HCT116 (cell line): Measurements from ENCODE around the gene LSM14A. TPM values are rescaled to one million over a fixed set of nuclear protein-coding genes. Genes with fewer than 3 reads are reported as not detected.

Source experiments
- ATAC-seq: fragments of 200-7000 bp; cut with Tn5 transposase; 2 replicates; pipeline ENCODE4 v1.9.1; 2020; ENCODE audit warnings: mild to moderate bottlenecking, moderate library complexity
- BruUV-seq: library from RNA; stranded (reverse); fragments of 400-500 nt; replicated peaks from 2 replicates; lab custom pipeline; 2021; lab: Mats Ljungman, UMichigan
- CTCF ChIA-PET: fragments of 300-600 bp; sonication (Branson Sonifier 250); formaldehyde crosslinking; loops from one replicate; lab custom pipeline; 2021; ENCODE audit warnings: antibody characterized with exemption; lab: Charles Lee
- POLR2A ChIA-PET: fragments of 300-600, 350-600 bp; sonication (Branson Sonifier 250); formaldehyde crosslinking; loops from one replicate; lab custom pipeline; 2021; ENCODE audit warnings: antibody characterized with exemption; lab: Charles Lee
- RAD21 ChIA-PET, 2 experiments: fragments of 300-600 bp; sonication (Branson Sonifier 250); formaldehyde crosslinking; loops; one replicate each; lab custom pipeline; 2023; ENCODE audit warnings: low total read pairs in 2 of 2; ENCODE audit not compliant: uncharacterized antibody in 2 of 2, unreplicated experiment in 2 of 2, low non-redundant PET in 1 of 2; lab: Charles Lee
- DNase-seq: peaks from one replicate; pipeline ENCODE4 v3.0.0-alpha.2; 2010; ENCODE audit warnings: low read depth, low spot score
- H2AFZ ChIP-seq: fragments of 200-600 bp; shearing (Covaris generic), sonication (generic); 2 replicates; pipeline ENCODE4 v1.6.1; 2017; ENCODE audit warnings: low read depth, mixed run types, mixed read lengths, antibody characterized with exemption, low read length; ENCODE audit not compliant: poor library complexity, severe bottlenecking
- H3K27ac ChIP-seq: 2 replicates; pipeline ENCODE4 v1.5.1; 2012; ENCODE audit warnings: low read depth, low read length
- H3K27me3 ChIP-seq: fragments of 200-600 bp; sonication (generic); 2 replicates; pipeline ENCODE4 v1.6.1; 2016; ENCODE audit warnings: mixed run types, low read length, mixed read lengths; ENCODE audit not compliant: insufficient read depth
- H3K36me3 ChIP-seq, 2 experiments: fragments of 200-500 bp in 1 of 2; fragments of 200-600 bp in 1 of 2; sonication (Bioruptor generic) in 1 of 2; sonication (generic) in 1 of 2; 2 replicates each; pipeline versions ENCODE4 v1.5.1 to v1.6.1; 2014 to 2016; ENCODE audit warnings: low read length in 2 of 2, inconsistent platforms in 1 of 2, mixed read lengths in 1 of 2, mixed run types in 1 of 2; ENCODE audit not compliant: insufficient read depth in 2 of 2, control insufficient read depth in 1 of 2
- H3K4me1 ChIP-seq, 2 experiments: fragments of 200-600 bp in 1 of 2; sonication (generic) in 1 of 2; 2 replicates each; pipeline versions ENCODE4 v1.5.1 to v1.6.1; 2012 to 2017; ENCODE audit warnings: low read length in 2 of 2, inconsistent platforms in 1 of 2, mild to moderate bottlenecking in 1 of 2, mixed read lengths in 1 of 2, mixed run types in 1 of 2, moderate library complexity in 1 of 2; ENCODE audit not compliant: insufficient read depth in 2 of 2, control insufficient read depth in 1 of 2
- H3K4me2 ChIP-seq: fragments of 200-600 bp; sonication (generic); 2 replicates; pipeline ENCODE4 v1.6.1; 2017; ENCODE audit warnings: mixed run types, low read length, mixed read lengths
- H3K4me3 ChIP-seq, 2 experiments: fragments of 200-600 bp in 1 of 2; sonication (generic) in 1 of 2; replicated peaks in 1 of 2; 2 replicates each; pipeline ENCODE4 v1.5.1; 2011 to 2016; ENCODE audit warnings: low read length in 2 of 2, control low read depth in 1 of 2, low read depth in 1 of 2, mild to moderate bottlenecking in 1 of 2, mixed read lengths in 1 of 2, mixed run types in 1 of 2
- H3K79me2 ChIP-seq: fragments of 200-600 bp; sonication (generic); 2 replicates; pipeline ENCODE4 v1.6.1; 2017; ENCODE audit warnings: mild to moderate bottlenecking, mixed run types, low read length, moderate library complexity, mixed read lengths; ENCODE audit not compliant: insufficient read depth
- H3K9ac ChIP-seq: fragments of 200-600 bp; sonication (generic); 2 replicates; pipeline ENCODE4 v1.6.1; 2016; ENCODE audit warnings: low read length, mixed read lengths
- H3K9me2 ChIP-seq: fragments of 200-600 bp; sonication (generic), shearing (Covaris generic); 2 replicates; pipeline ENCODE4 v1.6.1; 2017; ENCODE audit warnings: mixed run types, mild to moderate bottlenecking, moderate library complexity; ENCODE audit not compliant: insufficient read depth
- H3K9me3 ChIP-seq, 2 experiments: fragments of 200-500 bp in 1 of 2; fragments of 200-600 bp in 1 of 2; sonication (Bioruptor generic) in 1 of 2; sonication (generic) in 1 of 2; 2 replicates each; pipeline ENCODE4 v1.6.1; 2014 to 2017; ENCODE audit warnings: low read length in 2 of 2, mixed read lengths in 2 of 2, inconsistent platforms in 1 of 2, low read depth in 1 of 2, mild to moderate bottlenecking in 1 of 2, mixed run types in 1 of 2, moderate library complexity in 1 of 2; ENCODE audit not compliant: control insufficient read depth in 1 of 2, insufficient read depth in 1 of 2
- H4K20me1 ChIP-seq: fragments of 200-600 bp; sonication (generic), shearing (Covaris generic); 2 replicates; pipeline ENCODE4 v1.6.1; 2017; ENCODE audit warnings: mixed run types, mild to moderate bottlenecking, moderate library complexity; ENCODE audit not compliant: insufficient read depth
- EZH2phosphoT487 ChIP-seq: fragments of 200-600 bp; IDR thresholded peaks from 2 replicates; pipeline ENCODE4 v1.6.1; 2018; ENCODE audit warnings: antibody characterized with exemption, borderline replicate concordance
- FOSL1 ChIP-seq: IDR thresholded peaks from 2 replicates; pipeline ENCODE4 v1.6.1; 2012; ENCODE audit warnings: low read depth
- JUND ChIP-seq: IDR thresholded peaks from 2 replicates; pipeline ENCODE4 v1.6.1; 2012
- POLR2A ChIP-seq: IDR thresholded peaks from 2 replicates; pipeline ENCODE4 v1.7.0; 2011; ENCODE audit warnings: borderline replicate concordance; ENCODE audit not compliant: insufficient read depth, insufficient read length; ENCODE audit errors: extremely low read depth
- POLR2AphosphoS5 ChIP-seq: IDR thresholded peaks from 2 replicates; pipeline ENCODE4 v1.6.1; 2011; ENCODE audit warnings: mild to moderate bottlenecking, low read depth, low read length, moderate library complexity
- RAD21 ChIP-seq: IDR thresholded peaks from 2 replicates; pipeline ENCODE4 v1.6.1; 2012; ENCODE audit warnings: low read depth, mild to moderate bottlenecking
- SRF ChIP-seq: IDR thresholded peaks from 2 replicates; pipeline ENCODE4 v1.6.1; 2012; ENCODE audit warnings: low read depth
- TCF7L2 ChIP-seq: IDR thresholded peaks from 2 replicates; pipeline ENCODE4 v1.7.0; 2011; ENCODE audit warnings: borderline replicate concordance, inconsistent platforms; ENCODE audit not compliant: insufficient read depth, insufficient read length; ENCODE audit errors: extremely low read depth
- YY1 ChIP-seq: IDR thresholded peaks from 2 replicates; pipeline ENCODE4 v1.6.1; 2011; ENCODE audit warnings: low read length, low read depth, moderate library complexity, mild to moderate bottlenecking; ENCODE audit not compliant: insufficient replicate concordance; ENCODE audit errors: extremely low read depth
- ZNF274 ChIP-seq: fragments of 200-500 bp; sonication (Bioruptor generic); IDR thresholded peaks from 2 replicates; pipeline ENCODE4 v1.6.1; 2014; ENCODE audit warnings: mild to moderate bottlenecking, low read depth, low read length, inconsistent platforms
- intact Hi-C: fragments of 100-400 bp; cut with micrococcal nuclease; formaldehyde crosslinking; loops from 2 replicates; pipeline ENCODE4 v1.10.0; 2022
- total RNA-seq: library from RNA; stranded (reverse); gene quantifications from one replicate; pipeline ENCODE4 v1.2.1, GENCODE V29; 2021; ENCODE audit not compliant: unreplicated experiment
- TF ChIP-seq, protein P1 (sequence below): IDR thresholded peaks from 2 replicates; pipeline ENCODE4 v1.6.1; 2012; ENCODE audit warnings: low read depth
- TF ChIP-seq, protein P2 (sequence below): IDR thresholded peaks from 2 replicates; pipeline ENCODE4 v1.6.1; 2012
- TF ChIP-seq, protein P3 (sequence below): IDR thresholded peaks from 2 replicates; pipeline ENCODE4 v1.6.1; 2012
- TF ChIP-seq, protein P4 (sequence below): IDR thresholded peaks from 2 replicates; pipeline ENCODE4 v1.6.1; 2011; ENCODE audit warnings: mild to moderate bottlenecking, low read length, moderate library complexity; ENCODE audit not compliant: insufficient replicate concordance; ENCODE audit errors: extremely low read depth

The LSM14A gene
- total RNA-seq, 1 experiment from 2014 or later, result 120 TPM

DNA sequence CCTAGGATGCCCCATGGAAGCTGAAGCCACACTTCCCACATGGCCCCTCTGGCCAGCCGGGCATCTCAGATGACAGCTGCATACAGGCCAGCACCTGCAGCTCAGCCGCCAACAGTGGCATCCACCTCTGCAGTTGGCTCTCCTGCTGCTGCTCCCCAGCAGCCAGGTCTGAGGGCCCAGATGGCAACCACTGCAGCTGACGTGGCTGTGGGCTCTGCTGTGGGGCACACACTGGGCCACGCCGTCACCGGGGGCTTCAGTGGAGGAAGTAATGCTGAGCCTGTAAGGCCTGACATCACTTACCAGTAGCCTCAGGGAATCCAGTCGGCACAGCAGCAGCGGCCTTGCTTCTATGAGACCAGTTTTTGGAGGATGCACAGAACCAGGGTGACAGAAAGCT, 45.3 kb upstream of the LSM14A start (continued):
- TF ChIP-seq, protein P1, sequence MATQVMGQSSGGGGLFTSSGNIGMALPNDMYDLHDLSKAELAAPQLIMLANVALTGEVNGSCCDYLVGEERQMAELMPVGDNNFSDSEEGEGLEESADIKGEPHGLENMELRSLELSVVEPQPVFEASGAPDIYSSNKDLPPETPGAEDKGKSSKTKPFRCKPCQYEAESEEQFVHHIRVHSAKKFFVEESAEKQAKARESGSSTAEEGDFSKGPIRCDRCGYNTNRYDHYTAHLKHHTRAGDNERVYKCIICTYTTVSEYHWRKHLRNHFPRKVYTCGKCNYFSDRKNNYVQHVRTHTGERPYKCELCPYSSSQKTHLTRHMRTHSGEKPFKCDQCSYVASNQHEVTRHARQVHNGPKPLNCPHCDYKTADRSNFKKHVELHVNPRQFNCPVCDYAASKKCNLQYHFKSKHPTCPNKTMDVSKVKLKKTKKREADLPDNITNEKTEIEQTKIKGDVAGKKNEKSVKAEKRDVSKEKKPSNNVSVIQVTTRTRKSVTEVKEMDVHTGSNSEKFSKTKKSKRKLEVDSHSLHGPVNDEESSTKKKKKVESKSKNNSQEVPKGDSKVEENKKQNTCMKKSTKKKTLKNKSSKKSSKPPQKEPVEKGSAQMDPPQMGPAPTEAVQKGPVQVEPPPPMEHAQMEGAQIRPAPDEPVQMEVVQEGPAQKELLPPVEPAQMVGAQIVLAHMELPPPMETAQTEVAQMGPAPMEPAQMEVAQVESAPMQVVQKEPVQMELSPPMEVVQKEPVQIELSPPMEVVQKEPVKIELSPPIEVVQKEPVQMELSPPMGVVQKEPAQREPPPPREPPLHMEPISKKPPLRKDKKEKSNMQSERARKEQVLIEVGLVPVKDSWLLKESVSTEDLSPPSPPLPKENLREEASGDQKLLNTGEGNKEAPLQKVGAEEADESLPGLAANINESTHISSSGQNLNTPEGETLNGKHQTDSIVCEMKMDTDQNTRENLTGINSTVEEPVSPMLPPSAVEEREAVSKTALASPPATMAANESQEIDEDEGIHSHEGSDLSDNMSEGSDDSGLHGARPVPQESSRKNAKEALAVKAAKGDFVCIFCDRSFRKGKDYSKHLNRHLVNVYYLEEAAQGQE, result no peak
- no peak for TF ChIP-seq FOSL1
- TF ChIP-seq TCF7L2, result no peak
- TF ChIP-seq POLR2A, result no peak
- TF ChIP-seq JUND, result no peak
- TF ChIP-seq, protein P2, sequence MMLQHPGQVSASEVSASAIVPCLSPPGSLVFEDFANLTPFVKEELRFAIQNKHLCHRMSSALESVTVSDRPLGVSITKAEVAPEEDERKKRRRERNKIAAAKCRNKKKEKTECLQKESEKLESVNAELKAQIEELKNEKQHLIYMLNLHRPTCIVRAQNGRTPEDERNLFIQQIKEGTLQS, result no peak

DNA sequence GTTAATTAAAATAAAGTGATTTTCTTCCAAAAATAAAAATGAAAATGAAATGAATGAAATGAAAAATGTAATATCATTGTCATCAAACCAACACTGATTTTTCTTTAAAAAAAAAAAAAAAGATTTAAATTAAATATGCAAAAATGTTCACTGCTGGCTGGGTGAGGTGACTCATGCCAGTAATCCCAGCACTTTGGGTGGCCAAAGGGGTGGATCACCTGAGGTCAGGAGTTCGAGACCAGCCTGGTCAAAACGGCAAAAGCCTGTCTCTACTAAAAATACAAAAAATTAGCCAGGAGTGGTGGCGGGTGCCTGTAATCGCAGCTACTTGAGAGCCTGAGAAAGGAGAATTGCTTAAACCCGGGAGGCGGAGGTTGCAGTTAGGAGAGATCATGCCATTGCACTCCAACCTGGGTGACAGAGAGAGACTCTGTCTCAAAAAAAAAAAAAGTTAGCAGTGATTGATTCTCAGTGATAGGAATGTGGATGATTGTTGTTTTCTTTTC, 44.6 kb upstream of the LSM14A start:
- BruUV-seq, result no TSS peak
- no peaks in the 10 kb centered on the region for H3K27me3 ChIP-seq
- RAD21 ChIA-PET, result no interaction called here
- no peak overlapping the region for H3K4me3 ChIP-seq
- H3K4me1 ChIP-seq, result no peaks in the 10 kb centered on the region; a peak in 1 of 4 replicates
- intact Hi-C loops, result no loop called here
- POLR2A ChIA-PET, result no interaction called here
- CTCF ChIA-PET, result interaction anchor here (1.8 kb wide), 1 partner anchor 350 kb away, joined by 5 read pairs; no protein-coding TSS in a partner anchor
- no peaks in the 10 kb centered on the region for H3K36me3 ChIP-seq
- no peak overlapping the region for H2AFZ ChIP-seq
- ATAC-seq (no peak), DNase-seq (no peak)
- H3K9ac ChIP-seq, result no peak overlapping the region
- H3K9me3 ChIP-seq, result no peaks in the 10 kb centered on the region
- H3K4me2 ChIP-seq, result no peak overlapping the region
- H3K27ac ChIP-seq, result no peak overlapping the region
- no peaks in the 10 kb centered on the region for H3K9me2 ChIP-seq
- no peaks in the 10 kb centered on the region for H4K20me1 ChIP-seq
- no peaks in the 10 kb centered on the region for H3K79me2 ChIP-seq
- TF ChIP-seq, protein P1, result no peak
- TF ChIP-seq YY1, result no peak
- TF ChIP-seq, protein P2, result no peak
- TF ChIP-seq RAD21, result no peak
- TF ChIP-seq, protein P3, sequence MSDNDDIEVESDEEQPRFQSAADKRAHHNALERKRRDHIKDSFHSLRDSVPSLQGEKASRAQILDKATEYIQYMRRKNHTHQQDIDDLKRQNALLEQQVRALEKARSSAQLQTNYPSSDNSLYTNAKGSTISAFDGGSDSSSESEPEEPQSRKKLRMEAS, result no peak
- TF ChIP-seq SRF, result no peak
- no peak for TF ChIP-seq POLR2A
- TF ChIP-seq POLR2AphosphoS5, result no peak
- TF ChIP-seq ZNF274, result no peak
- no peak for TF ChIP-seq EZH2phosphoT487
- TF ChIP-seq, protein P4, sequence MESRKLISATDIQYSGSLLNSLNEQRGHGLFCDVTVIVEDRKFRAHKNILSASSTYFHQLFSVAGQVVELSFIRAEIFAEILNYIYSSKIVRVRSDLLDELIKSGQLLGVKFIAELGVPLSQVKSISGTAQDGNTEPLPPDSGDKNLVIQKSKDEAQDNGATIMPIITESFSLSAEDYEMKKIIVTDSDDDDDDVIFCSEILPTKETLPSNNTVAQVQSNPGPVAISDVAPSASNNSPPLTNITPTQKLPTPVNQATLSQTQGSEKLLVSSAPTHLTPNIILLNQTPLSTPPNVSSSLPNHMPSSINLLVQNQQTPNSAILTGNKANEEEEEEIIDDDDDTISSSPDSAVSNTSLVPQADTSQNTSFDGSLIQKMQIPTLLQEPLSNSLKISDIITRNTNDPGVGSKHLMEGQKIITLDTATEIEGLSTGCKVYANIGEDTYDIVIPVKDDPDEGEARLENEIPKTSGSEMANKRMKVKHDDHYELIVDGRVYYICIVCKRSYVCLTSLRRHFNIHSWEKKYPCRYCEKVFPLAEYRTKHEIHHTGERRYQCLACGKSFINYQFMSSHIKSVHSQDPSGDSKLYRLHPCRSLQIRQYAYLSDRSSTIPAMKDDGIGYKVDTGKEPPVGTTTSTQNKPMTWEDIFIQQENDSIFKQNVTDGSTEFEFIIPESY, result no peak
